Measurements from ENCODE around the gene HK1.

- TF ChIP-seq CTCF (IDR thresholded peaks at IDR 0.05): no peak
- TF ChIP-seq POLR2A (IDR thresholded peaks at IDR 0.05): no peak
- no peak for TF ChIP-seq EP300 (IDR thresholded peaks at IDR 0.05)
Observed at GRCh38 chr10:69362471-69362954, 84.2 kb downstream of the HK1 start.

Measured in tibial nerve (tissue), 4 donors.